Breast epithelium (tissue), 4 donors: ENCODE results near the gene PSMD13. TPM values are rescaled to one million over a fixed set of nuclear protein-coding genes. Genes with fewer than 3 reads are reported as not detected.
A peak's percentile ranks its signal among the peaks of the same experiment; 100 is the strongest.

ENCODE experiments used
- DNase-seq, 2 donors: peaks; one replicate each; pipeline ENCODE4 v3.0.0-alpha.2; 2019; ENCODE audit warnings: low spot score in 2 of 2
- H3K27ac ChIP-seq, 2 donors: fragments of 200-600 bp; sonication (generic) in 1 of 2; one replicate each; pipeline ENCODE4 v1.5.1; 2016 to 2019; ENCODE audit warnings: mild to moderate bottlenecking in 1 of 2
- H3K27me3 ChIP-seq, 2 donors: fragments of 200-600 bp; sonication (generic) in 1 of 2; one replicate each; pipeline versions ENCODE4 v1.5.1 to v1.6.0; 2017 to 2019; ENCODE audit warnings: control low read depth in 1 of 2, mild to moderate bottlenecking in 1 of 2
- H3K36me3 ChIP-seq: fragments of 200-600 bp; one replicate; pipeline ENCODE4 v1.5.1; 2019
- H3K4me1 ChIP-seq, 2 donors: fragments of 200-600 bp; sonication (generic); one replicate each; pipeline ENCODE4 v1.5.1; 2016 to 2019; ENCODE audit warnings: control low read depth in 1 of 2
- H3K4me3 ChIP-seq, 3 donors: fragments of 200-600 bp; sonication (generic); 1 replicate in 2 of 3; 2 replicates in 1 of 3; pipeline ENCODE4 v1.5.1; 2016 to 2019; ENCODE audit warnings: mild to moderate bottlenecking in 3 of 3, moderate library complexity in 2 of 3
- H3K9me3 ChIP-seq, 2 donors: fragments of 200-600 bp; sonication (generic) in 1 of 2; one replicate each; pipeline ENCODE4 v1.5.1; 2016 to 2019; ENCODE audit warnings: control low read depth in 1 of 2
- POLR2A ChIP-seq: fragments of 450-650 bp; IDR thresholded peaks from one replicate; pipeline ENCODE4 v1.6.1; 2016; ENCODE audit warnings: antibody characterized with exemption, mild to moderate bottlenecking, moderate library complexity
- POLR2AphosphoS5 ChIP-seq, 3 donors: sonication (generic); formaldehyde crosslinking; IDR thresholded peaks; one replicate each; pipeline ENCODE4 v1.6.1; 2017; ENCODE audit warnings: antibody characterized with exemption in 3 of 3
- intact Hi-C: fragments of 100-400 bp; cut with DNase I; formaldehyde crosslinking; loops from one replicate; pipeline ENCODE4 v1.15.1; 2023; ENCODE audit warnings: low total_unique reads
- total RNA-seq, 3 donors: library from RNA; depleted of rRNA; stranded (reverse); fragments of >200 nt; gene quantifications; one replicate each; pipeline ENCODE4 v1.1.0, GENCODE V29; 2016
- TF ChIP-seq, protein P1 (sequence below), 3 donors: fragments of 450-650 bp; IDR thresholded peaks; one replicate each; pipeline ENCODE4 v1.5.1; 2016 to 2017; ENCODE audit warnings: antibody characterized with exemption in 3 of 3, mild to moderate bottlenecking in 3 of 3, moderate library complexity in 3 of 3

PSMD13 gene
- total RNA-seq, 3 donors from 2014 or later, result 96.0 to 114 (median 106) TPM

DNA sequence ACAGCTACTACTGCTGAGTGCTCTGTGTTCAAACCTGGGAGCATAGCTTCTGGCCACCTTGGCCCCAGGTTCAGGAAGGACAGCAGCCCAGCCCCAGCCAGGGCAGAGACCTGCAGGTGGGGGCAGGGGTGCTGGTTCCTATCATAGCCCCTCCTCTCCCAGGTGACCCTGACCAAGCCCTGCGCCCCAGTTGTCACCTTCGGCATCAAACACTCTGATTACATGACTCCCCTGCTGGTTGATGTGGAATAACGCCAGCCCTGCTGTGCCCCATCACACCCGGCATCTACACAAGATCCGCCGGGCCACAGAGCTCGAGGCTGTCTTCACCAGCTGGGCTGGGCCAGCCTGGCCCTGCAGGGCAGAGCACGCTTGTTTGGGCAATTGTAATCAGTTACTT lies 37.0 kb upstream of the PSMD13 start:
- Histone ChIP-seq H3K4me1 (no peaks in the 10 kb centered on the region), H3K4me3 (no peak overlapping the region), H3K9me3 (no peaks in the 10 kb centered on the region), H3K36me3 (no peaks in the 10 kb centered on the region), H3K27ac (no peak overlapping the region), H3K27me3 (no peaks in the 10 kb centered on the region)
- DNase-seq, result peak in 1 of 2 donors; percentile 15
- TF ChIP-seq POLR2AphosphoS5 (IDR thresholded peaks at IDR 0.05), result no peak
- no peak for TF ChIP-seq POLR2A
- TF ChIP-seq, protein P1, sequence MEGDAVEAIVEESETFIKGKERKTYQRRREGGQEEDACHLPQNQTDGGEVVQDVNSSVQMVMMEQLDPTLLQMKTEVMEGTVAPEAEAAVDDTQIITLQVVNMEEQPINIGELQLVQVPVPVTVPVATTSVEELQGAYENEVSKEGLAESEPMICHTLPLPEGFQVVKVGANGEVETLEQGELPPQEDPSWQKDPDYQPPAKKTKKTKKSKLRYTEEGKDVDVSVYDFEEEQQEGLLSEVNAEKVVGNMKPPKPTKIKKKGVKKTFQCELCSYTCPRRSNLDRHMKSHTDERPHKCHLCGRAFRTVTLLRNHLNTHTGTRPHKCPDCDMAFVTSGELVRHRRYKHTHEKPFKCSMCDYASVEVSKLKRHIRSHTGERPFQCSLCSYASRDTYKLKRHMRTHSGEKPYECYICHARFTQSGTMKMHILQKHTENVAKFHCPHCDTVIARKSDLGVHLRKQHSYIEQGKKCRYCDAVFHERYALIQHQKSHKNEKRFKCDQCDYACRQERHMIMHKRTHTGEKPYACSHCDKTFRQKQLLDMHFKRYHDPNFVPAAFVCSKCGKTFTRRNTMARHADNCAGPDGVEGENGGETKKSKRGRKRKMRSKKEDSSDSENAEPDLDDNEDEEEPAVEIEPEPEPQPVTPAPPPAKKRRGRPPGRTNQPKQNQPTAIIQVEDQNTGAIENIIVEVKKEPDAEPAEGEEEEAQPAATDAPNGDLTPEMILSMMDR (IDR thresholded peaks at IDR 0.05), result no peak
- intact Hi-C loops, result no loop called here

DNA sequence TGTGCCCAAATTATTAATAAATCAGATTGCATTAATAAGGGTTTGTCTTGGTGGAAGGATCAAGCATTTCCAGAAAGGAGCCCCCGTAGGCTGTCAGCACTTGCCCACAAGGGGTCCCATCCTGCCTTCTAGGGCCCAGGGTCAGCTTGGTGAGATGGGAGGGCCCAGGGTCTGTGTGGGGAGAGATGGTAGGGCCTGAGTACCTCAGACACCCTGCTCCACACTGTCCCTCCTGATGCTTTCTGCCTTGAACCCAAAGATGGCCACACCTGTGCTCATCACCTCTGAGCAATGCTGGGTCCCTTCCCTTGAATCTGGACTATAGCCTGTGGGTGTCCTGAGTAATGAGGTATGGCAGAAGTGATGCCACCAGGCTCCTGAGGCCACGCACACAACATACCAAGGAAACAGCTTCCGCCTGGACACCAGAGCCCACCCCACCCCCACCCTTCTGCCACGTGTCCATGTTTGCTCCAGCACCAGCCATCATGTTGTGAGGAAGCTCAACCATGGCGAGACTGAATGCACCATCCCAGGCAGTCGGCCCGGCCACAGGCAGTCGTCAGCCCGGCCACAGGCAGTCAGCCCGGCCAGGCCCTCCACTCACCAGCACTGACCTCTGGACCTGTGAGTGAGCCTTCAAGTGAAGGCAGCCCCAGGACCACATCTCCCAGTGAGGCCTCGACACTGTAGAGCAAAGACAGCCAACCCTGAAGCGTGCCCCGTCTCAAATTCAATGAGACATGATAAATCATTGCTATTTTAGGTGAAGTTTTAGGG lies 36.4 kb upstream of the PSMD13 start:
- H3K4me3 ChIP-seq, result no peak overlapping the region
- no peak overlapping the region for H3K27ac ChIP-seq
- no peaks in the 10 kb centered on the region for H3K36me3 ChIP-seq
- H3K4me1 ChIP-seq, result peaks cover 1% of the 10 kb centered on the region in 2 donors
- TF ChIP-seq POLR2A, result no peak
- TF ChIP-seq POLR2AphosphoS5 (IDR thresholded peaks at IDR 0.05), result no peak
- TF ChIP-seq, protein P1 (IDR thresholded peaks at IDR 0.05), result no peak
- DNase-seq, result no peak
- H3K9me3 ChIP-seq, result no peaks in the 10 kb centered on the region
- intact Hi-C loops, result no loop called here
- H3K27me3 ChIP-seq, result no peaks in the 10 kb centered on the region

DNA sequence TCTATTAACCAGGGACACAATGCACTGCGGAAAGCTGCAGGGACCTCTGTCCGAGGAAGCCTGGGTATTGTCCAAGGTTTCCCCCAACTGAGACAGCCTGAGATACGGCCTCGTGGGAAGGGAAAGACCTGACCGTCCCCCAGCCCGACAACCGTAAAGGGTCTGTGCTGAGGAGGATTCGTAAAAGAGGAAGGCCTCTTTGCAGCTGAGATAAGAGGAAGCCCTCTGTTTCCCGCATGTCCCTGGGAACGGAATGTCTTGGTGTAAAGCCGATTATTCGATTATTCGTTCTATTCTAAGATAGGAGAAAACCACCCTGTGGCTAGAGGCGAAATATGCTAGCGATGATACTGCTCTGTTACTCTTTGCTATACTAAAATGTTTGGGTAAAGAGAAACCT lies 34.8 kb upstream of the PSMD13 start:
- no peaks in the 10 kb centered on the region for H3K36me3 ChIP-seq
- intact Hi-C loops, result no loop called here
- peaks cover 9 to 10% of the 10 kb centered on the region in 2 donors for H3K4me1 ChIP-seq
- H3K27me3 ChIP-seq, result no peaks in the 10 kb centered on the region
- TF ChIP-seq, protein P1 (IDR thresholded peaks at IDR 0.05), result no peak
- TF ChIP-seq POLR2AphosphoS5 (IDR thresholded peaks at IDR 0.05) (no peak), POLR2A (no peak)
- DNase-seq, result no peak
- no peak overlapping the region for H3K4me3 ChIP-seq
- no peak overlapping the region for H3K27ac ChIP-seq
- H3K9me3 ChIP-seq, result no peaks in the 10 kb centered on the region

DNA sequence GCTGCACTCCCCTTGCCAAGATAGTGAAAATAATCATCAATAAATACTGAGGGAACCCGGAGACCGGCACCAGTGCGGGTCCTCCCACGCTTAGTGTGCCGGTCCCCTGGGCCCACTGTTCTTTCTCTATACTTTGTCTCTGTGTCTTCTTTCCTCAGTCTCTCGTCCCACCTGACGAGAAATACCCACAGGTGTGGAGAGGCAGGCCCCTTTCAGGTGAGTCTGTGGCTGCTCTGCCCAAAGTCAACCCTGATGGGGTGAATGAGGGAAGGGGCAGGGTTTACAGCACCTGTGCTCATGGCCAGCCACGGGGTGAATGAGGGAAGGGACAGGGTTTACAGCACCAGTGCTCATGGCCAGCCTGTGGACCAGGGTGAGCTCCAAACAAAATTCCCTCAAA lies 34.3 kb upstream of the PSMD13 start:
- intact Hi-C loops, result no loop called here
- H3K4me1 ChIP-seq, result peaks cover 9 to 10% of the 10 kb centered on the region in 2 donors
- no peak for DNase-seq
- H3K9me3 ChIP-seq, result no peaks in the 10 kb centered on the region
- no peaks in the 10 kb centered on the region for H3K36me3 ChIP-seq
- H3K27me3 ChIP-seq, result no peaks in the 10 kb centered on the region
- H3K4me3 ChIP-seq, result no peak overlapping the region
- no peak overlapping the region for H3K27ac ChIP-seq
- TF ChIP-seq, protein P1 (IDR thresholded peaks at IDR 0.05), result no peak
- TF ChIP-seq POLR2AphosphoS5 (IDR thresholded peaks at IDR 0.05) (no peak), POLR2A (no peak)

DNA sequence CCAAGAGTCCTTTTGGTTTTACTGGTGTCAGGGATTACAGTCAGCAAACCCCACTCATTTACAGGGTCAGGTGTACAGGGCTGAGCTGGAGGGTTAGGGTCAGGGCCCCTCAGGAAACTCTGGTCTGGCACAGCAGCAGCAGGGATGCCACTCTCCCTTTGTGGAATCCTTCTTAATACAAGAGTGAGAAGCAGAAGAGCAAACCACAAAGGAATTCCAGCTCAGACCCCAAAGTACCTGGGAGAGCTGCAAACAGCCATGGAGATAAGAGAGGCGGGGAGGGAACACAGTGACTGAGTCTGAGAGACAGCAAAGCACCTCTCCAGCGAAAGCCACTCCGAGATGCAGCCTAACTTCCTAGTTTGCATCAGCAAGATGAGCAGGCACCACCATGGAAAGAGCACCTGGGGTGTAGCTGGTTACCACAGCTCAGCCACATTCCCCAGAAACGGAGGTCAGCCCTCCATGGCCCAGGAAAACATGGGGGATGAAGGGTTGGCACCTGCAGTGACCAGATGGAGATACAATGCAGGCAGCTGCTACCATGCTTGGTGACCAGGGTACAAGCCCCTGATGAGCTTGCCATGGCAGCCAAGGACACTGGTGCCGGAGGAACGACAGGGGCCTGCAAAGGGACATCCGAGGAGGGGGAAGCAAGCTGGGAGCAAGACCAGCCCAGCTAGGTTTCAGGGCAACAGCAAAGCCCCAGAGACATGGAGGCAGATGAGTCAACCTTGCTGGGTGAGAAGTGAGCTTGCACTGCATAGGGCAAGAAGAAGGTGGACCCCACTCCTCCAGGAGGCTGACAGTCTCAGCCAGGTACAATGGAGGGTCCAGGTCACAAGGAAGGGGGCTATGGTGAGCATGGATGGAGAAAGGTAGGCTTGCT lies 33.5 kb upstream of the PSMD13 start:
- no peak overlapping the region for H3K4me3 ChIP-seq
- H3K4me1 ChIP-seq, result peaks cover 9 to 10% of the 10 kb centered on the region in 2 donors
- H3K27ac ChIP-seq, result no peak overlapping the region
- H3K36me3 ChIP-seq, result no peaks in the 10 kb centered on the region
- intact Hi-C loops, result no loop called here
- DNase-seq, result peak in 1 of 2 donors; percentile 30
- no peak for TF ChIP-seq POLR2AphosphoS5 (IDR thresholded peaks at IDR 0.05)
- no peak for TF ChIP-seq POLR2A
- TF ChIP-seq, protein P1 (IDR thresholded peaks at IDR 0.05), result no peak
- no peaks in the 10 kb centered on the region for H3K27me3 ChIP-seq
- no peaks in the 10 kb centered on the region for H3K9me3 ChIP-seq
